Measurements from ENCODE around the gene ZBTB4.
"Not testable (repeated sequence)": the region's sequence is repeated elsewhere in the genome, so short reads cannot be mapped to it uniquely, and the experiment has no call there.

The ZBTB4 gene

DNA sequence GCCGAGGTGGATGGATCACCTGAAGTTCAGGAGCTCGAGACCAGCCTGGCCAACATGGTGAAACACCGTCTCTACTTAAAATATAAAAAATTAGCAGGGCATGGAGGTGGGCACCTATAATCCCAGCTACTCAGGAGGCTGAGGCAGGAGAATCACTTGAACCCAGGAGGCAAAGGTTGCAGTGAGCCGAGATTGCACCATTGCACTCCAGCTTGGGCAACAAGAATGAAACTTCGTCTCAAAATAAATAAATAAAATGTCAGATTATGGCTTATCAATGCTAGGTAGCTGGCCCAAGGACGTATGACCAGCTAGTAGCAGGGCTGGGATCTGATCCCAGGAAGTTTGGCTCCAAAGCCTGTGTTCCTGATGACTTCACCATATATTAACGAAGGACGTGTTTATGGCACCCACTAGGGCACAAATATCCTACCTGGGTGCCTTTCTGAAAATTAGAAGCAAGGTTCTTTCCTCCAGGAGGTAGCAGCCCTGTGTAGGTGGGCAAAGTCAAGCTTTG is 8.9 kb downstream of the ZBTB4 start:
- not testable (repeated sequence) for DNase-seq (ENCODE audit: low read depth in 2 of 2)

DNA sequence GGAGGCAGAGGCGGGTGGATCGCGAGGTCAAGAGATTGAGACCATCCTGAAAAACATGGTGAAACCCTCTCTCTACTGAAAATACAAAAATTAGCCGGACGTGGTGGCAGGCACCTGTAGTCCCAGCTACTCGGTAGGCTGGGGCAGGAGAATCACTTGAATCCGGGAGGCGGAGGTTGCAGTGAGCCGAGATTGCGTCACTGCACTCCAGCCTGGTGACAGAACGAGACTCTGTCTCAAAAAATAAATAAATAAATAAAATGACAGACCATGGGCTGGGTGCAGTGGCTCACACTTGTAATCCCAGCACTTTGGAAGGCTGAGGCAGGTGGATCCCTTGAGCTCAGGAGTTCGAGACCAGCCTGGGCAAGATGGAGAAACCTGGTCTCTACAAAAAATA is 9.6 kb downstream of the ZBTB4 start:
- not testable (repeated sequence) for DNase-seq (ENCODE audit: low read depth in 2 of 2)

DNA sequence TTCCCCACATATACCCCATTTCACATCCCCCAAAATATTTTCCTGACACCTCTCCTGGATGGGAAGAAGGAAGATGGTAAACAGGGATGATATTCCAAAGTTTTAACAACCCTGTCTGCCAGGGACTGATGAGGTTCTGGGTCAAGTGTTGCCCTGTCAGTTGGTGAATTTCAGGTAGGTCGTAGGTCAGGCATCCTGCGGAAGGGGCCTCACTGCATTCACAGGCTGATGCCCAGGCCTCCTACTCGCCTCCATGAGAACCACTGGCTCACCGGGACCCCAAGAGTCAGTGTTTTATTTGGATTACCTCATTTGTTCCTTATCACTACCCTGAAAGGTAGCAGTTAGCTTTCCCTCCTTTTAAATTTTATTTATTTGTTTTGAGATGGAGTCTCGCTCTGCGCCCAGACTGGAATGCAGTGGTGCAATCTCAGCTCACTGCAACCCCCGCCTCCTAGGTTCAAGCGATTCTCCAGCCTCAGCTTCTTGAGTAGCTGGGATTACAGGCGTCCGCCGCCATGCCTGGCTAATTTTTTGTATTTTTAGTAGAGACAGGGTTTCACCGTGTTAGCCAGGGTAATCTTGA is 10.5 kb downstream of the ZBTB4 start:
- no peak for DNase-seq (ENCODE audit: low read depth in 2 of 2)

DNA sequence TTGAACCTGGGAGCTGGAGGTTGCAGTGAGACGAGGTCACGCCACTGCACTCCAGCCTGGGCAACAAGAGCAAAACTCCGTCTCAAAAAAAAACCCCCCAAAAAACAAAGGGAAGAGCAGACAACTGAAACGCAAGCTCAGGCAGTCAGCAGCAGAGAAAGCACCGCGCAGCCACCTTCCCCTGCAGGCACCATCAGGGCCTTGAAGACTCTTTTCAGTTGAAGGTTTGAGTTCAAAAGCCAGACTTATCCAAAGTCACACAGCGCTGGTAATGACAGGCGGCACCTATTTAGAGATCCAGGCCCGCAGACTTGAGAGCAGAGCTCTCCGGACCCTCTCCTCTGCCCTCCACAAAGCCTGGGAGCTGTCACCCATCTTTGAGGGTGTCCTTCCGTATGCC is 11.1 kb downstream of the ZBTB4 start:
- no peak for DNase-seq (ENCODE audit: low read depth in 2 of 2)

DNA sequence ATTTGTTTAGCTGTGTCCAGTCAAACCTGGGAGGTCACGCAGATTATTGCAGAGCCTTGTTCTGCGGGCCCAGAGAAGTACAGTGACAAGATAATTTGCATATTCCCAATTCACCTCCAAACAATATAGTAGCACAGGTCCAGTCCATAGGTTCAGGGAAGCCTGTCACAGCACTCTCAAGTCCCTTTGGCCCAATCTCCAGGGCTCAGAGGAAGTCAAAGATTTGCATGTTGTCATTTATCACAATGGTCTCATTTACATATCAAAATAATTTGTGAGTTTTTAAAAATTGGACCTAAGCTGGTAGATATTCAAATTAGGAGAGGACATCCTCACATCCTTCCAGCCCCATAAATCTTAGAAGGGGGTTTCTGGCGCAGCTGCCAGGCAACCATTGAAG is 11.9 kb downstream of the ZBTB4 start:
- no peak for DNase-seq (ENCODE audit: low read depth in 2 of 2)

DNA sequence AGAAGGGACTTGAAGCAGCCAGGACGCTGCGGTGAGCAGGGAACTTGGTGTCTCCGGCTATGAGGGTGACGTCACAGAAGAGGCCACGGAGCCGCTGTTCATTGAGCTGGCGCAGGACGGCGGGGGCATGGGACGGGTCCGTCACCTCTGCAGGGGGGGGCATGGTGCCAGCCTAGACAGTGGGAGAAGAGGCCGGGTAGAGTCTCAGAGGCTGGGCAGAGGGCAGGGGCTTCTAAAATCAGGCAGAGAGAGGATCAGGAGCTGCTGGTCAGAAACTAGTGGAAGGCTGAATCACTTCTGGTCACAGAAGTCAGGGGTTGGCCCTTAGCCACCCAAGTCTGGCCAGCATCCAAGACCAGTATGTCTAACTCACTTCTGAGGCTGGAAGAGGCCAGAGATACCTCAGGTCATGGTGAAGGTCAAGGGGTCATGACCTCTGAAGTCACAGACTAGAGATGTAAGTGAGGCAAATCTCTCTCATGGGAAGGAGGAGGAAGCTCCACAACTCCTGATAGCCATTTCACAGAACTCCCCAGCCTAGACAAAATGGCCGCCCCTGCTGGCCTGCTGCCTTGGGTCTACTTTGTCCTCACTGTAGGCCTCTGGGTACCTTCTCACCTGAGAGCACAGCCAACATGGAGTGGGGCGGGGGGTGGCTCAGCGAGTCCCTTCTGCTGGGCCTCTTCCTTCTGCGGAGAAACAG is 12.6 kb downstream of the ZBTB4 start:
- DNase-seq (ENCODE audit: low read depth in 2 of 2) = no peak

DNA sequence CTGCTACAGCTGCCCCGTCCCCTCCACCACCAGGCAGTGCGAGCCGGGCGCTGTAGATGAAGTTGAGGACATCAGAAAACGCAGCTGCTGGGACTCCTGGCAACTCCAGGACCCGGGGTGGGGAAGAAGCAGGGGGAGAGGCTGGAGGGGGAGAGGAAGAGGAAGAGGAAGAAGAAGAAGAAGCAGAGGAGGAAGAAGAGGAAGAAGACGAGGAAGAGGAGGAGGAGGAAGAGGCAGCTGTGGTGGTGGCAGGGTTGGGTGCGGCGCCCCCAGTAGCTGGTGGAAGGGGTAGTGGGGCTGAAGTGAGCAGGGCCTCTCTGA is 13.2 kb downstream of the ZBTB4 start:
- DNase-seq (ENCODE audit: low read depth in 2 of 2) = no peak

DNA sequence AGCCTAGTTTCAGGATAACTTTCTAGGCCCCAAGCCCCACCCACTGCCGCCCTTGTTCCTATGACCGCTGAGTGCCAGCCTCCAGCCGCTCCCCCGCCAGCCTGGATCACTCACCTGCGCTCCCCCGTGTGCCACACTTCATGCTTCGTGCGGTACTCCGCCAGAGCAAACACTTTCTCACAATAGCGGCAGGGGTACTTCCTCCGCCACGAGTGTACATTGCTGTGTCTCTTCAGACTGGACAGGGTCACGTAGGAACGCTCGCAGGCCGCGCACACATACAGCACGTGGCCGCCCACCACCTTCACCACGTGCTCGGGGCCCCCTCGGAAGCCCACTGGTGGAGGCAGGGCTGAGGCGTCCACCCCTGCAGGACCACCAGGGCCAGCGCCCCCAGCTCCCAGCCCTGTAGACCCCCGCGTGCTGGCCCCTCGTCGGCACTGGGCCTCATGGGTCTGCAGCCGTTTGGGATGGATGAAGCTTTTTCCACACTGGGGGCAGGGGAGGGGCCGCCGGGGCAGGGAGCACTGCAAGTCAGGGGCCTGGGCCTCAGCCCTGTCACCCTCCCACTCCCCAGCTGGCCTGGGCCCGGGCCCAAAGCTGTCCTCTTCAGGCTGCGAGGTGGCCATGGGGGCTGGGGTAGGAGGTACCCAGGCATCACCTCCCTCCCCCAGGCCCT is 13.7 kb downstream of the ZBTB4 start:
- DNase-seq (ENCODE audit: low read depth in 2 of 2) = no peak

DNA sequence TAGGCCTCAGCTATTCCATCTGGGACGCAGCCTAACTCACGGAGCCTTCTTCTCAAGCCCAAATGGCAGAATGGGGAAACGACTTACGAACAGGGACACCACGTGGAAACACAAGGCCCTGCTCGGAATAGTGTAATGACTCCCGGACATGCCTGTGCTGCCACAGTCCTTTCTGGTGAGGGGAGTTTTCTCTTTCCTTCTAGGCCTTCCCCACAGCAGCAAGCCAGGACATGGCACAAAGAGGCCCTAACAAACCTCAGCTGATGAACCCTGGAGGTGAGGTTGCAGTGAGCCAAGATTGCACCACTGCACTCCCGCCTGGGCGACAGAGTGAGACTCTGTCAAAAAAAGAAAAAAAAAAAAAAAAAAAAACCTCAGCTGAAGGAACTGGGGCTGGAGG is 15.3 kb downstream of the ZBTB4 start:
- no peak for DNase-seq (ENCODE audit: low read depth in 2 of 2)

DNA sequence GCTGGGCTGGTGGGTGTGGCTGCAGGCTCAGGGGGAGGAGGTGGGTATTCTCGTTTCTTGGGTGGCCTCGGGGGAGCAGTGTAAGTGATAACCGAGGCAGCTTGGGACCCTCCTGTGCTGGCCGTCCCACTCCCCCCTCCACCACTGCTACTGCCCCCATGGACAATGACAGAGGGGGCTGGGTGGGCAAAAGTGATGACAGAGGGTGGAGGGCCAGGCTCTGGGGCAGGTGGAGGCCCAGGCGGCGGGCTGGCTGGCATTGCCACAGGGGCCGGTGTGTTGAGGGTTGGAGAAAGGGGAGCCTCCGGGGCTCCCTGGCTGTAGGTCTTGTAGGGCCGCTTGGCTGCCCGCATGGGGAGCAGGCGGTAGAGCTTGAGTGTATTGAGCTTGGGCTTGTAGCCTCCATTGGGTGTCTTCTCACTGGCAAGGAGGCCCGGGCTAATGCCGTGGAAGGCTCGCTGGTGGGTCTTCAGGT is 16.0 kb downstream of the ZBTB4 start:
- DNase-seq (ENCODE audit: low read depth in 2 of 2) = no peak

DNA sequence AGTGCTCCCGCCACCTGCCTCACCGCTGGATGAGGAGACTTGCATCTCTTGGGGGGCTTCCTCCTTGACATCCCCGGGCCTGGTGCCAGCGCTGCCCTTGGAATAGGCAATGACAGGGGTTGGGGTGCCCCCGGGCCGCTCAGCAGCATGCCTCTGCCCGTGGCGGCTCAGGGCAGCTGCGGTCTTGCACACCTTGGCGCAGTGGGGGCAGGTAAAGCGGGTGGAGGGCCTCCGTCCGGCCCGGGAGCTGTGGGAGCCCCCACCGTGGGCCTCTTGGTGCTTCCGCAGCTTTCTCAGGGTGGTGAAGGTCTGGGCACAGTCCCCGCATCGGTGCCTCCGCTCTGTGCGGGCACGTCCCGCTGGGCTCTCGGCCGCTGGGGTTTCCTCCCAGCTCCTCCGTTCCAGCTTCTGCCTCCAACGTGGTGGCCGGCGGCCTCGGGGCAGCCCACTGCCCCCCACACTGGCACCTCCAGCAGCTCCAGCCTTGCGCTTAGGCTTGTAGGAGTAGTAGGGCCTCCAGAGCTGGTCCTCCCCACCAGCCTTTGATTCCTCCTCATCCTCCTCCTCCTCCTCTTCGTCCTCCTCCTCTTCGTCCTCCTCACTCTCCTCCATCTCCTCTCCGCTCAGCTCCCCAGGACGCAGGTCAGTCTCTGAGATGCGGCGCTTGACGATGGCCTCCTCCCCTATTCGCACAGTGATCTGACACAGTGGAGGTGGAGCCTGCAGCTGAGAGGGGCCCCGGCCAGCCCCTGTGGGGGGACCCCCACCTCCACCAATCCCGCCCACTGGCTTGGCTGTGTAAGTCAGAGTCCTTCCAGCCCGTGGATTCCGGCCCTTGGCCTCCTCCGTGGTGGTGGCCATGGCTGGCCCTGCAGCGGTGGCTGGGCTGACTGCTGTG is 16.7 kb downstream of the ZBTB4 start:
- no peak for DNase-seq (ENCODE audit: low read depth in 2 of 2)

DNA sequence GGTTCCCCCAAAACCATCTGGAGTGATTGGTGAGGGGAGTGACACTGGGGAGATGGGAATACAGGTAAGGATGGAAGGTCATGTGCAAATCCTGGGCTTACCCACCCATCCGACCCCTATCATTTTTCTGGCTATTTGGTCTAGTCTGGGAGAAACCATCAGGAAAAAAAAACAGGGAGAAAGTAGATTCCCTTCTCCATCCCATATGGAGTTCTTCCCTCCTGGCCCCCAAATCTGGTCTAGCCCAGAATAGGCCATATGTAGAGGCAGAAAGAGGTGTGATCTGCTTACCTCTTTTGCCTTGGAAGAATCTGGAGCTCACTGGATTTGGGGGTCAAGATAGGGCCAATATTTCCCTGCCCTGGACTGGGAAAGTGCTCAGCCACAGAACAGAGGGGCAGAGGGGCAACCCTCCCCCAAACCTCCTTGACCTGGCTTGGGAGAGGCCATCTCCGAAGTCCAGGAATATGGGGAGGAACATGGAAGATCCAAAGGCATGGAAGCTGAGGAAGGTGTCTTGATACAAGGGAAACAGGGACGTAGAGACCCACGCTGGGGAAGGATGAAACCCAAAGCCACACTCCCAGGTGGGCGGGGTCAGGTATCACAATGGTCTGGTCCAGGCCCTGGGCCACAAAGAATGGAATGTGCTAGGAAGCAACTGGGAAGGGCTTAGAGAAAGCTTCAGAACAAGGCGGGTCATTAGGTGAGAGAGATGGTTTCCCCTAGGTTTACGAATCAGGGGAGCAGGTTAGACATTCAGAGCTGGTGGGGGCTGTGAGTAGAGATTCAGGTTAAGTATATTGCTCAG is 18.4 kb downstream of the ZBTB4 start:
- DNase-seq (ENCODE audit: low read depth in 2 of 2) = no peak

DNA sequence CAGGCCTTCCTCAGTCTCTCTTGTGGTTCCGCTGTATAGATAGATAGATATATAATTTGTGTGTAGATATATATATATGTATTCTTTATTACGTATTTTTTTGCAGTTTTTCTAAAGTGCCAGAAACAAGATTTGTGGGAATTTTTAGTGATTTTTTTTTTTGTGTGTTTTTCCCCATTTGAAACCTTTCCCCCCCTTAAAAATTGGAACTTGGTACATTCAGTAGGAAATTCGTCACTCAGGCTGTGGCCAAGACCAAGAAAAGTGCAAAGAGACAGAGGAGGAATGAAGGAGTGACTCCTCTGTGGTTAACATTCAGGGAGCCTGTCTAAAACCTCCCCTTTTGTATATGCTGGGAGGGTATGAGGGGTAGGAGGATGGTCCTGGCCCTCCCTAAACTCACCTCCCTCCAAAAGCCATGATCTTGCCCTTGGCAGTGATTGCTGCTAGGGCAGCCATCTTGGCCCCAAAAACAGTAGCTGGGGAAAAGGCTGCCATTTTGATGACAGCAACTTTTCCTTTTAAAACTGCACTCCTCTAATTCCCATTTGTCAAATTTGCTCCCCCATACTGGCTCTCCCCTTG is 19.4 kb downstream of the ZBTB4 start:
- no peak for DNase-seq (ENCODE audit: low read depth in 2 of 2)

DNA sequence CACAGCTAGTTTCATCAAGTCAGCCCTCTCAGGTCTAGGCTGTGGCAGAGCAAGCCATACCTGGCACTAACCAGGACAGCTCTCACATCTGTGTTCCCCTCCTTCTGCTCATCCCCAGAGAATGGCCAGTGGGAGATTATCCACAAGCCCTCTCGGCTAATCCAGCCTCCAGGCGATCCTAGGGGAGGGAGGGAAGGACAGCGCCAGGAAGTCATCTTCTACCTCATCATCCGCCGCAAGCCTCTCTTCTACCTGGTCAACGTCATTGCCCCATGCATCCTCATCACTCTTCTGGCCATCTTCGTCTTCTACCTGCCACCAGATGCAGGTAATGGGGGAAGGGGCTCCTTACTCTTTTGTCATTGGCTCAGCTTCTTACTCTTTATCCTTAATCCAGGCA is 31.0 kb downstream of the ZBTB4 start:
- DNase-seq (ENCODE audit: low read depth in 2 of 2) = no peak

DNA sequence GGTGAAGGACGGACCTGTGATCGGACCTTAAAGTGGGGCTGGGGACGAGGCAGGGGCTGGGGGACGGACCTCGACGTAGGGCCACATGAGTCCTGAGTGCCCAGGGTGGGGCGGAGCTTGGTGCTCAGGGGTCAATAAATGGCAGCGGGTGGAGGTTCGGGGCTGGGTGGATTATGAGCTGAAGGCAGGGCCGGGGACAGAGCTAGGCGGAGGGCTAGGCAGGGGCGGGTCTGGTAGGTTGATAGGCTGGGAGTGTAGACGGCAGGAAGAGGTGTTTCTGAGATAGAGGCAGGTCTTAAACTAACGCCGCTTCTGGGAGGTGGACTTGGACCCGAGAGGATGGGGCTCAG is 33.8 kb downstream of the ZBTB4 start:
- no peak for DNase-seq (ENCODE audit: low read depth in 2 of 2)

DNA sequence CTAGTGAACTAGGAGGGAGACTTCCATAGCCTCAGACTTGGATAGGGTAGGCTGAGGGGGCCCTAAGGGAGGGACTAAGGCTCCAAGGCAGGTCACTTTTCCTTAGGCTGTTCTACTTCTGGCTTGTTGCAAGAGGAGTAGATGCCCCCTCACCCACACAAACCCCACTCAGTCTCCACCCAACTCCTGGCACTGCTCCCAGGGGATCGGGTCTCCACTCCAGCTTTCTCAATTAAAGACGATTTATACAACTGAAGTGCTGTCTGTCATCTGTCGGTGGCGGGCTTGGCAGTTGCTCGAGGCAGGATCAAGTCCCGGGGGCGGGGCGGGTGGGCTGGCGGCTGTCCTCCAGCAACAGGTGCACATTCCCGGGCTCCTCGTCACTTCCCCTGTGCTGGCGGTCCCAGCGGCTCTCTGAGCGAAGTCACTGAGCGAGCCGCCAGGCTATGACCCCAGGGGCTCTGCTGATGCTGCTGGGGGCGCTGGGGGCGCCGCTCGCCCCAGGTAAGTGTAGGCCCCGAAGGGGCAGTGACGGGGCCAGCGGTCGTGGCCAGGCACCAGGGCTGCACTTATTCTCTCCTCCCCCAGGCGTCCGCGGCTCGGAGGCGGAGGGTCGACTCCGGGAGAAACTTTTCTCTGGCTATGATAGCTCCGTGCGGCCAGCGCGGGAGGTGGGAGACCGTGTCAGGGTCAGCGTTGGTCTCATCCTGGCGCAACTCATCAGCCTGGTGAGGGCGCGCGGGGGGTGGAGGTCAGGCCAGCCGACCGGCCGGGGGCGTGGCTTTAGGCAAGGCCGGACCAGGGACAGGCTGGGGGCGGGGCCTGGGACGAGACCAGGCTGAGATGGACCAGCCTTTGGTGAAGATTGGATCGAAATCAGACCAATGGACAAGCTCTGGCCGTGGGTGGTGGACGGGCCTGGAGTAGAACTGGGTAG is 34.5 kb downstream of the ZBTB4 start, which contains the start of gene CHRNB1:
CHRNB1 (plus strand) TSS at position 380 of the 937 bp plus-strand sequence; CDS start at position 447, 67 bp downstream.
- no peak for DNase-seq (ENCODE audit: low read depth in 2 of 2)

DNA sequence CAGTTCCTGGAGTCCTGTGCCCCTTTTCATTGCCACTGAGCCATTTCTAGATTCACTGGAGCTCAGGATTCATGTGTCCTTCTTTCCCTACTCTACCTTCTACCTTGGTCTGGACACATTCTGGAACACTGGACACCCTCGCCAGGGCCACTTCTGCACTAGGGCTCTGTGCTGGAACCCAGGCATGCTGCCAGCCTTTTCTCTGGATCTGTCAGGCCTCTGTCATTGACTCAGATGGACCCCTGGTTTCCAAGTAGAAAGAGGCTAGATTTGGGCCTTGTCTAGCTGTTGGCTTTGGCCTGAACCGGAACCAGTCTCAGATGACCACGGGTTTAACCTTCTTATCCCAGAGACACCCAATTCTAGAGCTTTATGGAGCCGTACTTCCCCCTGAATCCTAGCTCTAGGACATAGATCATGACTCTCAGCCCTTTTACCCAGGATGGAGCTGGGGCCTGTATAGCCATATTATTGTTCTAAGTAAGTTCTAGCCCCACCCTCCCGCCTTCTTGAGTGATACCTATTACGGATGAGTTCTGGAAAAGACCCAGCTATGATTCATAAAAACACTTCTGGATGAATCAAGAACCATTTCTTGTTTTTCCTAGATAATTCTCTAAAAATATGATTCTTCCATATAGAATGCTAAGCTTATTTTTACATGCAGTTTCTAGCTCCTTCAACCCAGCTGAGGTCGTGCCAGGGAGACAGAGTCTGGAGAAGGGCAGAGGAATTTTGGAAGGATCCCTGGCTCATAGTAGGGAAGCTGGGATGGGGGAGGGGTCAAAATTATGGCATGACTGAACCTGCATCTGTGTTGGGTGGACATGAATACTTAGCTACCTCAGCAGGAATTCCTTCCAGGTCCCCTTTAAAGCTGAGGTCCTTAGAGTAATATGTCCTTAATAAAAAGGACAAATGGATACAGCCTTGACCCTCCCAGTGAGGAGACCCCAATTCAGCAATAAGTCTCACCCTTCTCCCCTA is 35.6 kb downstream of the ZBTB4 start:
- DNase-seq (ENCODE audit: low read depth in 2 of 2) = no peak

DNA sequence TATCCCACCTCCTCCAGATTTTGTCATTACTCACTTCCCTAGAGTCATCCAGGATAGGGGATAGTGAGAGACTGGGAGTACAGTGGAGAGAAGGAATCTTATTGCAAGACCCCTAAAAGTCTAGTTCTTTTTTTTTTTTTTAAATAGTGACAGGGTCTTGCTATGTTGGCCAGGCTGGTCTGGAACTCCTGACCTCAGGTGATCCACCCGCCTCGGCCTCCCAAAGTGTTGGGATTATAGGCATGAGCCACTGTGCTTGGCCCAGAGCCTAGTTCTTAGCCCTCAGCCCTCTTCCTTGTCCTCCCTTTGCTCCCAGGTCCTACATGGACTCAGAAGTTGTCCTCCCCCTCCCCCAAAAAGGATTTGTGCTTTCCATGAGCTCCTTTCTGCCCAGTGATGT is 37.3 kb downstream of the ZBTB4 start:
- no peak for DNase-seq (ENCODE audit: low read depth in 2 of 2)
